Measurements from ENCODE around the gene SLC24A3. TPM values are rescaled to one million over a fixed set of nuclear protein-coding genes. Genes with fewer than 3 reads are reported as not detected.

SLC24A3 gene
- polyA plus RNA-seq, 1 donor: 22.8 TPM

DNA sequence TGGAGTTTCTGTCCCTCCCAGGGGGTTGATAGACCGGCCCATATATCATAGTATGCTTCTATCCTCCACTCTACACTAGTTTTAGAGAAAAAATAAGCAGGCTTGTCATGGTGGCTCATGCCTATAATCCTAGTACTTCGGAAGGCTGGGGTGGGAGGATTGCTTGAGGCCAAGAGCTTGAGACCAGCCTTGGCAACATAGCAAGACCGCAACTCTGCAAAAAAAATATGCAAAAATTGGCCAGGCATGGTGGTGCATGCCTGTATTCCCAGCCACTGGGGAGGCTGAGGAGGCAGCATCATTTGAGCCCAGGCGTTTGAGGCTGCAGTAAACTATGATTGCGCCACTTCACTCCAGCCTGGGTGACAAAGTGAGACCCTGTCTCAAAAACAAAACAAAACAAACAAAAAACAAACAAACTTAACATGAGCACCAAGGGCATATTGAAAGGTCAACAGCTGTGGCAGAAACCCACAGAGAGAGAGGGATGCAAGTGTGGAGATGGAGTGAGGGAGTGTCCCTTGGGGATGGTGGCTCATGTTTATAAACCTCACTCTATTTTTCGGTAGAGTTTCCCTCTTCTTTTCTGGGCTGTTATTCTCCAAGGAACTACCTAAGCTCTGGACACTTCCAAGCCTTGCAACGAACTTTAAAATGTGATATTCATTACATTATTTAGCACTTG, 24.1 kb downstream of the SLC24A3 start:
- no peak for DNase-seq (ENCODE audit: low read depth)

- DNase-seq (ENCODE audit: low read depth): no peak
These were observed 29.0 kb downstream of the SLC24A3 start for GRCh38 chr20:19241440-19241839.

GRCh38 chr20:19244291-19244690, 31.8 kb downstream of the SLC24A3 start:
- no peak for DNase-seq (ENCODE audit: low read depth)

DNA sequence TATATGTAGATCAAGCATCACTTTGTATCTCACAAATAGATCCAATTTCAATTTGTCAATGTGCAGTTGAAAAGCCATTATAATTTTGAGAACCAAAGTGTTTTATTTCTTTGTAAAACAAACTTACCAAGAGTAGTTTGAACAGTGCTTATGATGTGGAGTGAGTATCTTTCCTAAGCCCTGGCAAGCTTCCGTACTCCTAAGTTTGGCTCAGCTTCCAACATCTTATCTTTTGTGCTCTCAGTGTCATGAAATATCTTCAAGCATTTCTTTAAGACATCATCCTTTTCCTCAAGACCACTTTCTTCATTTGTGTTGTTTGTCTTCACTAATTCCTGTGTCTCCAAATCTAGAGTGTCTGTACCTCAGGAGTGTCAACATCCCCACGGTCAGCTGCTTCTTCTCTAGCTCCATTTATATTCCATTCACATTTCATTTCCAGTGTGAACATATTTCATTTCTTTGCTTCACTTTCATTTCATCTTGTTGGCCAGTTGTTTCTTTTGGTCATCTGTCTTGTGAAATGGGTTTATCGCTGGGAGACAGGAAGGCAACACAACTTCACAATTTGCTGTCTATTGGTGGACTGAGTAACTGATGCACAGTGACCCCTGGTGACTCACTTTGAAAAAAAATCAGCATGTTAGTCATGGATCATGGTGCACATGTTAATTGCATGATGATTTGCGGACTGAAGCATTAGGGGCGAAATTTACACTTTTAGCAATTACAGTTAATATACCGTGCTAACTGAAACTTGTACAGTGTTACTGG, 36.9 kb downstream of the SLC24A3 start:
- no peak for DNase-seq (ENCODE audit: low read depth)

- no peak for DNase-seq (ENCODE audit: low read depth)
These were observed 37.9 kb downstream of the SLC24A3 start for GRCh38 chr20:19250346-19250745.

- DNase-seq (ENCODE audit: low read depth): no peak
These were observed 39.1 kb downstream of the SLC24A3 start for GRCh38 chr20:19251506-19251905.

DNA sequence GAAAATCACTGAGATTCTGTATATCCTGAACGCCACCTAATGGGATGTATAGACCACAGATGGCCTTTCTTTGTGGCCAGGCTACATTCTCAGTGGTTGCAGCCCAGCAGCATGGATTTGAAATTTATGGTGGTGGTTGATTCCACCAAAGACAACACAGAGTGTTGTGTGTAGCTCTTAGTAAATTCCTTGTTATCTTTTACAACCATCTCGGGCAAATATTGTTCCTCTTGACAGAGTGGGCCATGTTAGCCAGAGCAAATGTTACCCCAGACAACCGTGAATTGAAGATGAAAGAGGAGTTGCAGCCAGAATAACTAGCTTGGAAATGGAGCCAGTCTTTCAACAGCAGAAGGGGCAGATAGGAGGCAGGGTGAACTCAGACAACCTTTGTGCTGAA, 39.5 kb downstream of the SLC24A3 start:
- no peak for DNase-seq (ENCODE audit: low read depth)

DNA sequence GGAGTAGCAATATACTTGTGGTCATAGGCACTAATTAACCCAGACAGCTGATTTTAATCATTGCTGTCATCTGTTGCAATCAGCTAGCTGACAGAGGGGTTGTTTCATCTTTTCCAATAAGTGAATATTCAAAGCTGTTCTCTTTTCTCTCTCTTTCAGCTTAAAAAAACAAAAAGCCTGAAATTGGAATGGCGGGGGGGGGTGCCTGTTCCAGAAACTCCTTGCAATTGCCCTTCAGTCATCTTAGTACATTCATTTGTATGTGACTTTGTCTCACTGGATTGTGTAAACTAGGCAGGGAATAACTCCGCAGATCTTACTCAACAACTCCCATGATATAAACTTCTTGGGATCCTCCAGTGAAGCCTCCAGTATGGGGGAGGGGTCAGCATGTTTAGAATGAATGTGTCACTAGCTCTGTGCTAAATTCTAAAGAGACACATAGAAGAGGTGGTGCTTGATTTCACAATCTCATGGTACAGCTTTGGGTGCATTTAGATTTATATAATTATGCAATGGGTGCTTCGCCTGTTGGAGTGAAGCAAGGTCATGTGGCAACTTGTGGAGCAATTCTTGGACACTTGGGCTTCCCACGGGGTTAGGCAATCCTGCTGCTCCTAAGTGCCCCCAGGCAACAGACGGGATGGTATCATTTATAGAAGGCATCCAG, 40.1 kb downstream of the SLC24A3 start:
- DNase-seq (ENCODE audit: low read depth): no peak

GRCh38 chr20:19253316-19253715, 40.9 kb downstream of the SLC24A3 start:
- no peak for DNase-seq (ENCODE audit: low read depth)

DNA sequence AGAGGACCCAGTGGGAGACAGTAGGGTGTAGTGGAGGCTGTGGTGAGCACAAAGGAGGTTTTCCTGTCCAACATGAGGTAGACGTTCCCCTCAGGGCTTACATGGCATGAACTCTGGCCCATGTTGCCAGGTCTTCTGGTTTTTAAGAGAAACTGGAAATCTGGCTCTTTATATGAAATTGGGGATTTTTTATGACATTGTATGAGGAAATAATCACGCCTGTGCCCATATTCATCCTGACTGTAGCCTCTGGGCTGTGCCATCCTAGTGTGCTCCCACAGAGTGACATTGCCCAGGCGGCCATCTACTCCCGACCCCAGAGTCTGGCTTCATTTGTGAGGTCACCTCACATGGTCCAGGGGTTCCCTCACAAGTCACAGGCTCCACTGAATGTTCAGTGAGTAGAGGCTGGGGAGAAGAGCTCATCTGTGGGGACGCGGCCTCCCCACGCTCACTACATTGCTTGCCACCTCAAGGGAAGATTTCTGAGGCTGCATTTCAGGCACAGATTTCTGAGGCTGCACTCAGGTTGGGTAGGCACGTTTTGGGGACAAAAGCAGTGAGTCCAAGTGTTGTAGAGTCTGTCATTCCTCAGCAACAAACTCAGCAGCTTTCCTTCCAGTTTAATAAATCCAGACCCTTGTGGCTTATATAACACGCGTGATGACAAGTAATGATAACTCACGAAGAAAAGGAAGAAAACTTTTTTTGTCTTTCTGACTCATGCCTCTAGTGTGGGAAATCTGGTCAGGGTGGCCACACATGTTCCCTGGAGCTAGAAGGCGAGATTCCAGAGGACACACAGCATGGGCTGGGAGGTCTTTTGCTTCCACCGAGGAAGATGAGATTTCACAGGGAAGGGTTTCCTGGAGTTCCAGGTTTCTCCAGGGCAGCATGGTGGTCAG, 41.7 kb downstream of the SLC24A3 start:
- DNase-seq (ENCODE audit: low read depth): no peak

DNA sequence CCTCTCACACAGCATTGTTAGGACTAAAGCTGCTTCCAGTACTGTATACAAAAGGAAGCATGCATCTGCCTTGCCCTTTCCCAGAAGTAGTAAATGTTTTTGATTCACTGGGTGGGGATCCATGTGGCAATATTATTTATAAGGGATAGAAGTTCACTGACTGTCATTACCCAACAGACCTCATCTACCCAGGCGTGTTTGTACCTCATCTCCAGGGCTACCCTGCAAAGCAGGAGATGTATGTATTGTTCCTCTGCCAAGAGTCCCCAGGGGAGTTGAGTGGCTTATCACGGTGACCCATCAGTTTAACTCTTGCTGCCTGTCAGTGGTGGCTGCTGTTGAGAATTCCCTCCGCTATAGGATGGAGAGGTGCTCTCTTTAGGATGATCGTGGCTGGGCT, 42.5 kb downstream of the SLC24A3 start:
- no peak for DNase-seq (ENCODE audit: low read depth)

GRCh38 chr20:19256085-19256484, 43.6 kb downstream of the SLC24A3 start:
- DNase-seq (ENCODE audit: low read depth): no peak

GRCh38 chr20:19256906-19257595, 44.6 kb downstream of the SLC24A3 start:
- no peak for DNase-seq (ENCODE audit: low read depth)

DNA sequence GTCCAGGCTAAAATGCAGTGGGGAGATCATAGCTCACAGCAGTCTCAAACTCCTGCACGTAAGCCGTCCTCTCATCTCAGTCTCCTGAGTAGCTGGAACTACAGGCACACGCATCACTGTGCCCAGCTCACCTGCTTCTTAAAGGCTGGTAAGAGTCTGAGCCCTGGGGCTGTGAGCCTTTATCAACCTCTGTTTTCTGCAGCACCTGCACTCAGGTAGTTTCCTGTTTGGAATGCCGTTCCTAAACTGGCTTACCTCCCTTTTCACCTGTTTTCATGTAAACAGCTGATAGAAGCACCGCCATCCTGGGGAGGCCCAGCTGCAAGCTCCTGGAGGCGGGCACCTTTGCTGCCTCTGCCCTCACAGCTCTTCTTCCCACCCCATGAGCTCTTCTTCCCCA, 45.4 kb downstream of the SLC24A3 start:
- no peak for DNase-seq (ENCODE audit: low read depth)

DNA sequence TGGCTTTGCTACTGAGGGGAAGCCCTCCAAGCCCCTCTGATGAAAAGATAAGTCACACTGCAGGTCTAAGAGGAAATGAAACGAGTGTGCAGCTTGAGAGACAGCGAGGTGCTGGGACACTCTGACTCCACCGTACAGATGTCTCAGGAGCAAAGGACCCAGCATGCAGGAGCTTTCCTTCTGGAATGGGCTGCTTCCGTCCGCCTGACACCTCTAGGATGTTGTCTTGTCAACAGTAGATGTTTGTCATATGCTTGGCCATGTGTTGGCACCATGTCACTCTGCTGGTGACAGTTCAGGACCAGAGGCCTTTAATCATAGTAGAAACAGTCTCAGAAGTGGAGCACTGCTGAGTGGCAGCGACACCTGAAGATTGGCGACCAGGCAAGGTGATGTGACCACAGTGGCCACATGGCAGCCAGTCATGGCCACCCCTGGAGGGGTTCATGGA, 46.7 kb downstream of the SLC24A3 start:
- DNase-seq (ENCODE audit: low read depth): no peak

DNA sequence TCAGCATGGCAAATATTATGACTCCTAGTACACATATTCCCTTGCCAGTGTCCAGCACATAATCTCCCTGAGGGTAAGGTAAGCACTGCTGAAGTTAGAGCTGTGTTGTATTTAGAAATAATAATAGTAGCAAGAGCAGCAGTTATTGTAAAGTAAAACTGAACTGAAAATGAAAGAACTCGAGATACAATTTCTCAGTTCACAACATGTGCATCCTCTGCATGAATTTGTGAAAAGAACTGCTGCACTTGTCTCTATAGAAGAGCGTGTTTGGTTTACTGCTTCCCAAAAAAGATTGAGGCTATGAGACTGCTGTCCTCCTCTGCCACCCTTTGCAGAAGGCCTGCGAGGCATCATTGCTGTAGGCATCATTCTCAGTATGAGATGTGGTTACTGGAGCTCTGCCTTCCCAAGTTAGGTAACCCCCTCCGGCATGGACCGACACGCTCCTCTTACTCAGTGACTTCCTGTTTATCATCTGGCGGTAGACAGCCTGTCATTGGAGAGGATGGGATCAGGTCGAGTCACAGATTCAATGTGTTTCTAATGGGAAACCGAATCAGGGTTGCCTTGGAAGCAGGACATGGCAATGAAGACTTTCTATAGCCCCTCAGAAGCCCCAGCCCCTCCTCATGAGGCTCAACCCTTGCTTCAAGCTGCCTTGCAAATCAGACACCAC, 48.1 kb downstream of the SLC24A3 start:
- no peak for DNase-seq (ENCODE audit: low read depth)

GRCh38 chr20:19264191-19264590, 51.7 kb downstream of the SLC24A3 start:
- no peak for DNase-seq (ENCODE audit: low read depth)

DNA sequence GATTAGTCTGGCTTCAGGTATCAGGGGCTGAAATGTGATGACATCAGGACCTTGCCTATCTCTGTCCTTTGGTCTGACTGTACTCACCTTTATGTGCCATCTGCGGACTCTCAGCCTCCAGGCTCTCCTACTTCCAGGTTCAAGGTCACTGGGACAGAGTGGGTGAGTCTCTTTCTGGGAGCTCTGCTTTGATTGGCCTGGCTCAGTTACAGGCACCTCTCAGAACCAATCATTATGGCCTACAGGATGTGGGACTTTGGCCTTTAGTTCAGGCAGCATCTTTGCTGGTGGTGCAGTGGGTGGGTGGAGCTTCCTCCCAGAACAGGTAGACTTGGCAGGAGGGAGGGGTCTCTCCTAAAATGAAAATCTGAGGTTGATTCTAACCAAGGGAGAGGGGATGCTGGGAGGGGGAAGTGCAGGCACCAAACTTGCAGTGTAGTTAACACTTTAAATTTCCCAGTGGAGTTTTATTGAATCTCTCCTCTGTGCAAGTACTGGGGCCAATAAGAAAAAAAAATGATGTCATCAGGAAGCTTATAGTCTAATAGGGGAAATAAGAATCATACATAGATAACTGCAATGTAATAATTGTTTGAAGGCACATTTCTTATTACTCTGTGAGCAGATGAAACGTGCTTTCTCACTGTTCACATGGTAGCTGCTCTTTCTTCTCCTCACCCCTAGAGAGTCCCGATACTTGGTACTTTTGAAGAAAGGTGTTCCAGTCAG, 53.4 kb downstream of the SLC24A3 start:
- DNase-seq (ENCODE audit: low read depth): no peak

- DNase-seq (ENCODE audit: low read depth): no peak
These were observed 56.0 kb downstream of the SLC24A3 start for GRCh38 chr20:19268426-19268825.
